H1 (cell line): ENCODE measurements around the gene ATXN7L3. TPM values are rescaled to one million over a fixed set of nuclear protein-coding genes. Genes with fewer than 3 reads are reported as not detected.

Experiments
- CTCF ChIA-PET: fragments of 300-600 bp; sonication (Branson Sonifier 250); formaldehyde crosslinking; loops from one replicate; lab custom pipeline; 2021; ENCODE audit not compliant: partially characterized antibody; lab: Charles Lee
- POLR2A ChIA-PET: fragments of 300-600 bp; sonication (Branson Sonifier 250); formaldehyde crosslinking; loops from one replicate; lab custom pipeline; 2021; ENCODE audit warnings: inconsistent platforms; ENCODE audit not compliant: partially characterized antibody; lab: Charles Lee
- DNase-seq, 2 experiments: peaks; one replicate each; pipeline versions ENCODE4 v3.0.0 to v3.0.0-alpha.2; 2010 to 2022; ENCODE audit warnings: low spot score in 2 of 2, low read depth in 1 of 2, mixed read lengths in 1 of 2
- FAIRE-seq: peaks from 2 replicates; lab custom pipeline; 2011; peaks lifted over from hg19 to GRCh38; lab: Jason Lieb, UNC
- H2AFZ ChIP-seq: 2 replicates; pipeline ENCODE4 v1.8.1; 2012; ENCODE audit warnings: low read length, inconsistent platforms
- H2AK5ac ChIP-seq: 2 replicates; pipeline ENCODE4 v1.6.1; 2013; ENCODE audit warnings: low read depth, low read length
- H2BK120ac ChIP-seq: replicated peaks from 2 replicates; pipeline ENCODE3; 2013; ENCODE audit warnings: low read depth, low read length, inconsistent platforms
- H2BK12ac ChIP-seq: 2 replicates; pipeline ENCODE4 v1.6.1; 2013; ENCODE audit warnings: low read depth, low read length
- H2BK15ac ChIP-seq: 2 replicates; pipeline ENCODE4 v1.6.1; 2013; ENCODE audit warnings: low read length
- H2BK20ac ChIP-seq: 2 replicates; pipeline ENCODE4 v1.6.1; 2013; ENCODE audit warnings: low read length
- H2BK5ac ChIP-seq: 2 replicates; pipeline ENCODE4 v1.6.1; 2013; ENCODE audit warnings: low read depth, low read length
- H3K14ac ChIP-seq: 2 replicates; pipeline ENCODE4 v1.6.1; 2013; ENCODE audit warnings: inconsistent platforms; ENCODE audit not compliant: insufficient read length
- H3K18ac ChIP-seq: 2 replicates; pipeline ENCODE4 v1.6.1; 2013; ENCODE audit warnings: low read length; ENCODE audit errors: extremely low read depth
- H3K23ac ChIP-seq: 2 replicates; pipeline ENCODE4 v1.6.1; 2013; ENCODE audit warnings: inconsistent platforms; ENCODE audit not compliant: insufficient read length
- H3K23me2 ChIP-seq: 2 replicates; pipeline ENCODE4 v1.6.1; 2013; ENCODE audit warnings: low read depth, low read length
- H3K27ac ChIP-seq: 2 replicates; pipeline ENCODE4 v1.6.1; 2011; ENCODE audit warnings: low read depth, low read length, inconsistent platforms
- H3K27me3 ChIP-seq, 4 experiments: replicated peaks in 1 of 4; 1 replicate in 1 of 4; 2 replicates in 3 of 4; pipeline versions ENCODE4 v1.6.1 to v1.8.1; 2011 to 2013; ENCODE audit warnings: low read length in 3 of 4, mild to moderate bottlenecking in 3 of 4, inconsistent platforms in 2 of 4, mixed read lengths in 2 of 4, moderate library complexity in 1 of 4; ENCODE audit not compliant: control insufficient read depth in 3 of 4, insufficient read depth in 3 of 4; ENCODE audit errors: extremely low read depth in 1 of 4
- H3K36me3 ChIP-seq, 4 experiments: 2 replicates each; pipeline versions ENCODE4 v1.6.1 to v1.8.1; 2011 to 2013; ENCODE audit warnings: mild to moderate bottlenecking in 4 of 4, low read length in 3 of 4, moderate library complexity in 2 of 4, control low read depth in 1 of 4, inconsistent platforms in 1 of 4; ENCODE audit not compliant: insufficient read depth in 4 of 4, control insufficient read depth in 2 of 4
- H3K4ac ChIP-seq: replicated peaks from 2 replicates; pipeline ENCODE3; 2013; ENCODE audit warnings: low read length, low read depth, mixed read lengths, inconsistent platforms; ENCODE audit not compliant: insufficient read length
- H3K4me1 ChIP-seq, 4 experiments: replicated peaks in 1 of 4; 1 replicate in 1 of 4; 2 replicates in 3 of 4; pipeline versions ENCODE4 v1.6.1 to v1.8.1; 2011 to 2013; ENCODE audit warnings: low read length in 3 of 4, inconsistent platforms in 2 of 4, mixed read lengths in 1 of 4; ENCODE audit not compliant: insufficient read depth in 4 of 4, control insufficient read depth in 3 of 4
- H3K4me2 ChIP-seq, 2 experiments: 2 replicates each; pipeline versions ENCODE4 v1.6.1 to v1.8.1; 2011 to 2013; ENCODE audit warnings: low read depth in 2 of 2, low read length in 2 of 2, control low read depth in 1 of 2, inconsistent platforms in 1 of 2, mild to moderate bottlenecking in 1 of 2; ENCODE audit not compliant: insufficient read depth in 1 of 2
- H3K4me3 ChIP-seq, 4 experiments: fragments of 200-600, 300-600 bp in 1 of 4; sonication (generic), shearing (Covaris generic), sonication (Bioruptor Twin) in 1 of 4; 2 replicates each; pipeline versions ENCODE4 v1.5.1 to v1.8.1; 2011 to 2016; ENCODE audit warnings: low read length in 4 of 4, low read depth in 3 of 4, control low read depth in 2 of 4, inconsistent platforms in 2 of 4, mild to moderate bottlenecking in 2 of 4, mixed read lengths in 1 of 4, moderate library complexity in 1 of 4; ENCODE audit not compliant: insufficient read depth in 2 of 4; ENCODE audit errors: extremely low read depth in 1 of 4
- H3K56ac ChIP-seq: replicated peaks from 2 replicates; pipeline ENCODE3; 2013; ENCODE audit warnings: low read depth, mild to moderate bottlenecking, mixed read lengths, low read length, inconsistent platforms; ENCODE audit not compliant: insufficient read length
- H3K79me1 ChIP-seq: 2 replicates; pipeline ENCODE4 v1.6.1; 2013; ENCODE audit warnings: low read depth, low read length, control low read depth
- H3K79me2 ChIP-seq, 2 experiments: 2 replicates each; pipeline versions ENCODE4 v1.6.1 to v1.8.1; 2012 to 2013; ENCODE audit warnings: low read length in 2 of 2, mild to moderate bottlenecking in 2 of 2, inconsistent platforms in 1 of 2; ENCODE audit not compliant: insufficient read depth in 2 of 2, control insufficient read depth in 1 of 2
- H3K9ac ChIP-seq, 4 experiments: replicated peaks in 1 of 4; 1 replicate in 1 of 4; 2 replicates in 3 of 4; pipeline versions ENCODE4 v1.6.1 to v1.8.1; 2011 to 2013; ENCODE audit warnings: low read depth in 3 of 4, low read length in 3 of 4, control low read depth in 2 of 4, mild to moderate bottlenecking in 2 of 4, moderate library complexity in 2 of 4, inconsistent platforms in 1 of 4; ENCODE audit errors: extremely low read depth in 1 of 4
- H3K9me3 ChIP-seq, 2 experiments: 2 replicates each; pipeline versions ENCODE4 v1.6.1 to v1.8.1; 2012 to 2013; ENCODE audit warnings: mild to moderate bottlenecking in 2 of 2, moderate library complexity in 2 of 2, control low read depth in 1 of 2, inconsistent platforms in 1 of 2, low read depth in 1 of 2, low read length in 1 of 2, mixed read lengths in 1 of 2; ENCODE audit not compliant: insufficient read depth in 2 of 2
- H4K20me1 ChIP-seq, 2 experiments: replicated peaks in 1 of 2; 2 replicates each; pipeline versions ENCODE3 to v1.8.1; 2011 to 2013; ENCODE audit warnings: inconsistent platforms in 2 of 2, low read length in 2 of 2, mild to moderate bottlenecking in 1 of 2; ENCODE audit not compliant: insufficient read depth in 2 of 2, control insufficient read depth in 1 of 2
- H4K5ac ChIP-seq: 2 replicates; pipeline ENCODE4 v1.6.1; 2013; ENCODE audit warnings: low read length, low read depth, mixed read lengths, inconsistent platforms; ENCODE audit not compliant: insufficient read length
- H4K8ac ChIP-seq: 2 replicates; pipeline ENCODE4 v1.8.0; 2013; ENCODE audit warnings: mild to moderate bottlenecking, moderate library complexity, low read length, inconsistent platforms; ENCODE audit not compliant: insufficient read depth; ENCODE audit errors: extremely low read depth
- H4K91ac ChIP-seq: replicated peaks from 2 replicates; pipeline ENCODE3; 2013; ENCODE audit warnings: low read length, mixed read lengths, inconsistent platforms; ENCODE audit not compliant: insufficient read length
- FOSL1 ChIP-seq: IDR thresholded peaks from 2 replicates; pipeline ENCODE4 v1.6.1; 2011; ENCODE audit warnings: mild to moderate bottlenecking, low read depth, low read length, moderate library complexity; ENCODE audit not compliant: insufficient read depth
- HDAC6 ChIP-seq: IDR thresholded peaks from one replicate; pipeline ENCODE4 v1.7.1; 2012; ENCODE audit warnings: low read depth, mild to moderate bottlenecking, inconsistent platforms, low read length, moderate library complexity
- KDM1A ChIP-seq: fragments of 200-600, 300-600 bp; sonication (generic); IDR thresholded peaks from 2 replicates; pipeline ENCODE4 v1.7.1; 2016; ENCODE audit warnings: mild to moderate bottlenecking, low read length, borderline replicate concordance
- MAFK ChIP-seq: IDR thresholded peaks from 2 replicates; pipeline ENCODE4 v1.6.1; 2012; ENCODE audit warnings: low read depth, mild to moderate bottlenecking, improper control_type of control experiment, low read length
- POU5F1 ChIP-seq: IDR thresholded peaks from 2 replicates; pipeline ENCODE4 v1.6.1; 2011; ENCODE audit warnings: low read depth, mild to moderate bottlenecking, low read length, moderate library complexity
- RXRA ChIP-seq: IDR thresholded peaks from 2 replicates; pipeline ENCODE4 v1.6.1; 2011; ENCODE audit warnings: low read depth, mild to moderate bottlenecking, low read length, moderate library complexity; ENCODE audit not compliant: insufficient read depth
- SIX5 ChIP-seq: IDR thresholded peaks from 2 replicates; pipeline ENCODE4 v1.6.1; 2011; ENCODE audit warnings: mild to moderate bottlenecking, low read depth, low read length
- SP2 ChIP-seq: IDR thresholded peaks from 2 replicates; pipeline ENCODE4 v1.6.1; 2012; ENCODE audit warnings: mild to moderate bottlenecking, low read length, inconsistent platforms
- TAF1 ChIP-seq: IDR thresholded peaks from 2 replicates; pipeline ENCODE4 v1.6.1; 2011; ENCODE audit warnings: mild to moderate bottlenecking, low read depth, low read length
- WGBS, 2 experiments: shearing (Covaris generic) in 1 of 2; methylation state at CpG; one replicate each; pipeline versions ENCODE4 v1.1.6 to v1.1.7; 2013 to 2015; ENCODE audit warnings: low lambda C conversion rate in 2 of 2, mixed read lengths in 2 of 2, inconsistent platforms in 1 of 2, low coverage in 1 of 2, missing lambda C conversion rate in 1 of 2; ENCODE audit not compliant: insufficient replicate concordance in 2 of 2, insufficient coverage in 1 of 2, insufficient read length in 1 of 2; ENCODE audit errors: extremely low coverage in 1 of 2, missing lambda C conversion rate in 1 of 2; 5-methylcytosine and 5-hydroxymethylcytosine counted together
- polyA plus RNA-seq, 7 experiments: library from polyadenylated mRNA; depleted of rRNA in 3 of 7; stranded (reverse) in 5 of 7; unstranded in 2 of 7; fragments of >200 nt in 5 of 7; fragments of 200-250 nt in 2 of 7; gene quantifications; 1 replicate in 5 of 7; 2 replicates in 1 of 7; 4 replicates in 1 of 7; pipeline versions ENCODE4 v1.2.1 to v1.2.3, GENCODE V29; 2011 to 2013; ENCODE audit warnings: missing spikeins in 2 of 7, mixed read lengths in 2 of 7
- total RNA-seq: library from RNA; stranded (reverse); fragmentation: NEBNext Ultra II Directional; extraction: Animal tissue kit (Norgen Biotek cat#: 25700); gene quantifications from 2 replicates; pipeline ENCODE4 v1.2.1, GENCODE V29; 2021

Gene ATXN7L3
- total and polyA plus RNA-seq, 2 of the 8 experiments (the other 6 are each of a cell fraction or from before 2014, with no cell fraction given), result 53.7 to 103 TPM

DNA sequence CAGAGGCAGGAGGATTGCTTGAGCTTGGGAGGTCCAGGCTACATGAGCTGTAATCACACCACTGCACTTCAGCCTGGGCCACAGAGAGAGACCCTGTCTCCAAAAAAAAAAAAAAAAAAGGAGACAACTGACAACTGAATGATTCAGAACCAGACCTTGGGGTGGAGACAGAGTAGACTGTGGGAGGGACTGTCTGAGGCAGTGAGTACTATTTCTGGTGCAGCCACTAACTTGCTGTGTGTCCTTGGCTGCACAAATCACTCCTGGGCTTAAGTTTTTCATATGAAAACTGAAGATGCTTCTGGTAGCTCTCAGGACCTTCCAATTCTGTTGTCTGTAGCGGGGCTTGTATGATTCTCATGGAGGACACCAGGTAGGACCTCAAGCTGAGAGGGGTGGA lies 23.4 kb downstream of the ATXN7L3 start:
- Histone ChIP-seq H3K9me3 (no peaks in the 10 kb centered on the region), H2AFZ (no peak overlapping the region), H2BK120ac (no peak overlapping the region), H2BK20ac (no peak overlapping the region), H4K8ac (no peak overlapping the region; the same call in 1 of the 2 replicates), H3K4me2 (no peak overlapping the region), H2BK5ac (no peak overlapping the region), H3K14ac (no peak overlapping the region), H4K91ac (no peak overlapping the region), H3K36me3 (peaks cover 0 to 11% (median 5%) of the 10 kb centered on the region in 4 experiments; a peak in 5 of 8 replicates), H3K79me2 (no peaks in the 10 kb centered on the region), H3K18ac (no peak overlapping the region), H2BK12ac (no peak overlapping the region), H3K27ac (no peak overlapping the region), H3K56ac (no peak overlapping the region), H3K23me2 (no peaks in the 10 kb centered on the region), H3K23ac (no peak overlapping the region), H3K27me3 (no peaks in the 10 kb centered on the region), H4K20me1 (peaks cover 2 to 6% of the 10 kb centered on the region in 2 experiments), H3K9ac (no peak overlapping the region), H3K79me1 (no peaks in the 10 kb centered on the region), H2BK15ac (no peak overlapping the region), H4K5ac (no peak overlapping the region), H3K4ac (no peak overlapping the region), H3K4me1 (no peaks in the 10 kb centered on the region), H2AK5ac (no peak overlapping the region), H3K4me3 (no peak overlapping the region)
- POLR2A ChIA-PET, result interaction anchor here (0.6 to 8.7 kb wide), 5 partner anchors 8 to 148 kb away, joined by 3 to 84 read pairs (median 3); partner anchors contain the start of gene TMUB2
- FAIRE-seq (no peak), DNase-seq (no peak)
- CTCF ChIA-PET, result interaction anchor here (0.7 to 1.5 kb wide), 5 partner anchors 9 to 298 kb away, joined by 3 to 5 read pairs (median 4); no protein-coding TSS in a partner anchor
- TF ChIP-seq HDAC6, result no peak
- TF ChIP-seq KDM1A, result no peak
- no peak for TF ChIP-seq FOSL1
- TF ChIP-seq RXRA, result no peak
- TF ChIP-seq SP2, result no peak
- no peak for TF ChIP-seq MAFK
- TF ChIP-seq SIX5, result no peak
- TF ChIP-seq TAF1, result no peak
- TF ChIP-seq POU5F1, result no peak
- 93% methylated on average over 1 of the region's 1 CpG; no CpG with 5 or more reads in 1 of the 2 experiments for WGBS, 2 experiments
